NCI-H345 (cell line): Measurements from ENCODE around the gene TSPAN31.

ENCODE experiments used
- DNase-seq: peaks from one replicate; lab custom pipeline; 2025; lab: John Stamatoyannopoulos, UW

The TSPAN31 gene

GRCh38 chr12:57793920-57794319 is 49.1 kb downstream of the TSPAN31 start:
- no peak for DNase-seq

- no peak for DNase-seq
Measured at GRCh38 chr12:57795354-57795753, 50.5 kb downstream of the TSPAN31 start.

GRCh38 chr12:57796996-57797395 is 52.2 kb downstream of the TSPAN31 start:
- no peak for DNase-seq

GRCh38 chr12:57797933-57798332 is 53.1 kb downstream of the TSPAN31 start:
- DNase-seq = no peak
